Activated CD8-positive, alpha-beta memory T cell treated with anti-CD3 and anti-CD28 coated beads for 4 hours (primary cell): ENCODE results near the gene TPRG1.

Experiments used
- DNase-seq, 2 donors: peaks; one replicate each; pipeline ENCODE4 v3.0.0-alpha.2; 2020; ENCODE audit warnings: low read depth in 2 of 2

TPRG1 gene

GRCh38 chr3:189278221-189278620 lies 106.5 kb downstream of the TPRG1 start:
- no peak for DNase-seq

GRCh38 chr3:189282189-189282588 lies 110.4 kb downstream of the TPRG1 start:
- no peak for DNase-seq

- DNase-seq: no peak
Measured at GRCh38 chr3:189282741-189283140, 111.0 kb downstream of the TPRG1 start.

DNA sequence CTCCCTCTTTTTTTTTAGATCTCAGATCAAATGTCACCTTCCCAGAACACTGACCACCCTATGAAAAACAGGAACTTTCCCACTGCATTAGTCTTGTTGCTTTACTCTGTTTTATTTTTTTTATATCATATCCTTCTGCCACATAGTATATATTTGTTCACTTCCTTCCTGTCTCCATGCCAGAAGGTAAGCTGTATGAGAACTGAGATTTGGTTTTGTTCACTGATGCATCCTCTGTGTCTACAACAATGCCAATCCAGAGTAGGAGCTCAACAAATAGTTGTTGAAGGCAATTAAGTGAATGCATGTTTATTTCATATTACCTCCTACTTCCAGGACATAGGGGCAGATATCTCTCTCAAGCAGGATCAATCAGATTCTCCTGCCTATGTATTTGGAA lies 114.4 kb downstream of the TPRG1 start:
- no peak for DNase-seq

DNA sequence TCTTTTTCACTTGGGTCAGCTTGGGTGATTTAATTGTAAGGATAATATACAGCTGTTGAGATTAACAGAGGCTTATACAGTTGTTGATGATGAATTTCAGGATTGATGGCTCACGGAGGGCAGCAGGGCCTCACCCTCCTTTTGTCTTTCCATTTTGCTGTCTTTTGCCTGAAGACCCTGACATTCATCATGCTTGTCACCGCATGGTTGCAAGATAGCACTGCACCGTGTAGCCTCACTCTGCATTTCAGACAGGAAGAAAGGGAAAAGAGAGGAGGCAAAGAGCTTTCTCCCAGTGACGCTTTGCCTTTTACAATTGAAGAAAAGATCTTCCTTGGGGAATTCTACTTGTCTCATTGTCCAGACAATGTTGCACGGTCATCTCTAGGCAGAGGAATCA lies 115.1 kb downstream of the TPRG1 start:
- DNase-seq: no peak

- no peak for DNase-seq
Measured at GRCh38 chr3:189288348-189289235, 116.8 kb downstream of the TPRG1 start.

- DNase-seq: no peak
Measured at GRCh38 chr3:189289251-189289650, 117.5 kb downstream of the TPRG1 start.

DNA sequence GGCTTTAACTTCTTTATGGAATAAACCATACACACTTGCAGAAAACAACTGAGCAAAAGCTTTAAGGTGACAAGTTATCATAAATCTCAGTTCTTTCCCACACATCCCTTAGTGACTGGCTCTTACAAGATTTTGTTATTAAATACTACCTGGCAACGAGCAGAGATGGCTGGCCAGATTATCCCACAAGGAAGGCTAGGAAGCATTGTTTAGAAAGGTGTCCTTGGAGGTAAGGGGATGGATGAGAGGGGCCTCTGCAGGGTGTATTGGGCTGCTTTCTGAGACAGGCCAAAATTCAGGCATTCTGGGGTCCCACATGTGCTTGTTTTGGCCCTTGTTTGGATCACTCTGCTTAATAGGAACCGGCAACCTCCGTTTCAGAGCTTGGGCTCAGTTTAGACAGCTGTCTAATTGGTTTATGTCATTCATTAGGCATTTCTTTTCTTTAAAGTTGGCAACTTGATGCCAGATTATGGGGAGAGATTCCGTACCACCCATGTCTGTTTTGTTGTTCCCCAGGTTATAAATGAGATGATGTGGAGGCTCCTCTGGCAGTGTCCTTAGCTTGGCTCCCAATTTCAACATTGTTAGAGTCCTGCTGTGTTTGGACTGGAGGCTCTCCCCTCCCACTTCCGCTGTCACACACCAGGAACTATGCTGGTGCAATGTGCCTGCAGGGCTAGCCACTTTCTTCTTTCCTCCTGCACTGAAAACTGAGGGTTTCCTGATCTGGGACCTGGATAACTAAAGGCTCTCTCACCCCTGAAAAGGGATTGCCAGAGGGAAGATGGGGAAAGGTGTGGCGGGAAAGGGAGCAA lies 121.1 kb downstream of the TPRG1 start:
- no peak for DNase-seq

DNA sequence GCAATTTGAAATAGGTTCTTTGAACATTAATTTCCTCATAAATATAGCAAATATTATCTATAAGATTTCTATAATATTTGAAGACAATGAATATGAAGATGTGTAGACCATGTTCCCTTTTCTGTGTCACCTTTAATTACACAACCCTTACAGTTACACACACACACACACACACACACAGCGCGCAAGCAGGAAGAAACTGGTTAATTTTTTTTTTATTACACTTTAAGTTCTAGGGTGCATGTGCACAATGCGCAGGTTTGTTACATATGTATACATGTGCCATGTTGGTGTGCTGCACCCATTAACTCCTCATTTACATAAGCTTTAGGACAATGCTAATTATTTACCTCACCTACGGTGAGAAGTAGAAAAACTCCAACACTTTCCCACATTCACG lies 122.9 kb downstream of the TPRG1 start:
- no peak for DNase-seq

GRCh38 chr3:189295089-189295488 lies 123.3 kb downstream of the TPRG1 start:
- DNase-seq: no peak

GRCh38 chr3:189297932-189298331 lies 126.2 kb downstream of the TPRG1 start:
- DNase-seq: no peak

- no peak for DNase-seq
Measured at GRCh38 chr3:189298469-189299375, 127.0 kb downstream of the TPRG1 start.

- no peak for DNase-seq
Measured at GRCh38 chr3:189300345-189300744, 128.6 kb downstream of the TPRG1 start.

DNA sequence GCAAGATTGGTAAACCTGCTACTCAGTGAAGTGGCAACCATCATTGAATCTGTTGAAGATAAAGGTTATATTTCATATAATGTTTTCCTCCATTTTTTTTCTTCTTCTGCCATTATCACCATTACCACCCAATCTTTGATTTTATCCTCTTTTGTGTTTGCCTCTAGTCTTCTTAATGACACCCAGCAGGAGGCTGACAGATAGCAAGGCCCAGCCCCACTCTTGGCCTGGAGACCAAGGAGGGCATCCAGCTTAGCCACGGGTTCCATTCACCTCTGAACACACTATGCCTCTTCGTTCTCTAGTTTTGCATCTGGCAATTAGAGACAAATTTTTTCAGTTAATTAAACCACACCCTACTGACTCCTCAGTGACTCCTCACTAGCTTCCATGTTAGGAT lies 129.7 kb downstream of the TPRG1 start:
- DNase-seq: no peak

DNA sequence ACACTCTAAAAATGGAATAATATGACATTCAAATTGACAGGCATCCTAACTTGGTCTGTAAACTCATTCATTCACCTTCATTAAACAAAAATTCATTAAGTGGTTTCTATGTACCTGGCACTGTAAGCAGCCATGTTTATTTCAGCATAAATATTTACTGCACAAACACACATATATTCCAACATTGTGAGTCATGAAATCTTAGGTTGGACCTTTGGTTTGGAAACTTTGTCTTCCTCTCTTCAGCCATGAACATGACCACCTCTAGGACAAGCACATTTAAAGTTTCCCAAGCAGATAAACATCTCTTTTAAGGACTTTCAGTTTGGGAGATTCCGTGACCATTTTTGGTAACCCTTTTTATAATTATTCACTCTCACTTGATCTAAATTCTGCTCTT lies 131.8 kb downstream of the TPRG1 start:
- DNase-seq: no peak

DNA sequence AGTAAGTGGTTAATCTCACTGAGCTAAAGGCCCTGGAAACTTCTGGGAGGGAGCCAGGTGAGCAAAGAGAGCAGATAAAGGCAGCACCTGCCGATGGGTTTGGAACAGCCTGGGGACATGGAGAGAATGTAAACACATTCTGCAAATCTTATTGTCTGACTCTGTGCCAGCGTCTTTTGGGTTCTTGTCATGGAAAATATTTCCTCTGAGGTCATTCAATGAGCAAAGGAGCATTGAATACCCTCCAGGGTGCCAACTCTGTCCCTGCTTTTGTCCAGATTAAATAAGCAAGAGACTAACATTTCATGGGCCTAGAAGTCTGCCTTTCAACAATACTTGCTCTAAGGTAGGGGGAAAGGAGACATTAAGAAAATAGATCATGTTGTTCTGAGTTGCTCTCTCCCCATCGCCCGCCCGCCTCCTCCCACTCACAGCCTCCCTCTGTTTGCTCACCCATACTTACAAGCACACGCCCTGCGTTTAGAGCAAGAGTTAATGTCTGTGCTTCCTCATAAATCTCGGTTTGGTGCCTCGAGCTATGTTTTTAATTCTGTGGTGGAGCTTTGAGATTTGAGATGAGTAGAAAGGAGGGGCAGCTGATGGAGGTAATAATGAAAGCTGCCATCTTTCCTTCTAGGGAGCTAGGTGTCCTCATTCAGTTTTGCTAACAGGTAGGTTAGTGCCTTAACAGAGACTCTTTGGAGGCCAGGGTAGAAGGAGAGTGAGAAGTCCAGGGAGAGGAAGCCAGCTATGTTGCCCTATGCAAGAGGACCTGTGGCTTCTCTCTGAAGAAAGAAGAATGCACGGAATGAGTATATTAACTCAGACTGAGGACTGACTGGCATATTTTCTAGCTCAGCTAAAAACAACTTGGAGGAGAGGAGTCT lies 132.9 kb downstream of the TPRG1 start:
- DNase-seq: no peak

DNA sequence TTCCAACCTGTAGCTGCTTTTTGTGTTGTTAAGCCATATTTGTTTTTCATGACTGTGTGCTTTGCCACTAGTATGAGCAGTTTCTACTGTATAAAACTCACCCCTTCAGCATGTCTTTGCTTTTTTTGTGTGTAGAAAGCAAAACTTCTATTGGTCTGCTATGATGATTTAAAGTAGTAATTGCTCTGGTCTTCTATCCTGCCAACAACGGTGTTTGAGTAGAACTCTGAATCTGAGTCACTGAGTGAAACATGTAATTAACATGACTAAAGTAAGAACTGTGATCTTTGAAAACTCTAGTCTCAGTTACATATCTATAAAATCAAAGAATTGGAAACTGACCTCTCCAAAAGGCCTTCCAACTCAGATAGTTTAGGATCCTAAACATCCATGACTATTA lies 133.6 kb downstream of the TPRG1 start:
- DNase-seq: no peak

DNA sequence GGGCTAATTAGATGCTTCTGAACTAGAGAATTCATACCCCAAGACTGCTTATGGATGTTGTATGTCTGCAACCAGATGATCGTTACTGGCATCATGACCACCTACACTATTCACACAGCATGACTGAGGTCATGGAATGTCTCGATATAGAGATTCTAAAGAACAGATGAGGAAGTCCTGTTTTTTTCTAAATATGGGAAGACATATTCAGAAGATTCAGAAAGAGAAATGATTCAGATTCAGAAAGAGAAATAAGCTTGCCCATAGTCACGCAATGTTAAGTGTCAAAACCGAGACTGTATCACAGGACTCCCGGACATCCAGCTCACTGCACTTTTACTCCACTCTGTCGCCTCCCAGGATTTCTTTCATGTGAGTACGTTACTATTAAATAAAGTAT lies 136.2 kb downstream of the TPRG1 start:
- no peak for DNase-seq

DNA sequence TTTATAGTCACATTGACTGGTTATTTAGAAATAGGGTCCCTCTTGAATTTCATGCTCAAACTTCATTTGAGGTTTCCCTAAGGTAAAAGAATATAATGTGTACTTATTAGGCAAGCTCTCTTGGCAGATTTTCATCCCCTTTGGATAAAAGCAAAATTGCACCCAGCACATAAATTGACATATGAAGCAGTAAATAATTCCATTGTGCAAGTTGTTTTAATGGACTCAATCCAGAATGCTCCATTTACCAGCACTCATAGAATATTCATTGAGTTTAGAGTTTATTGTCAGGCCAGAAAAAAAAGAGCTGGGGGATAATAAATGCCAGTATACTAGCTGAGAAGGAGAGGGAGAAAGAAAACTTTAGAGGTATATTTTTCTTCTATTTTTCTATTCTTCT lies 136.8 kb downstream of the TPRG1 start:
- DNase-seq: no peak

DNA sequence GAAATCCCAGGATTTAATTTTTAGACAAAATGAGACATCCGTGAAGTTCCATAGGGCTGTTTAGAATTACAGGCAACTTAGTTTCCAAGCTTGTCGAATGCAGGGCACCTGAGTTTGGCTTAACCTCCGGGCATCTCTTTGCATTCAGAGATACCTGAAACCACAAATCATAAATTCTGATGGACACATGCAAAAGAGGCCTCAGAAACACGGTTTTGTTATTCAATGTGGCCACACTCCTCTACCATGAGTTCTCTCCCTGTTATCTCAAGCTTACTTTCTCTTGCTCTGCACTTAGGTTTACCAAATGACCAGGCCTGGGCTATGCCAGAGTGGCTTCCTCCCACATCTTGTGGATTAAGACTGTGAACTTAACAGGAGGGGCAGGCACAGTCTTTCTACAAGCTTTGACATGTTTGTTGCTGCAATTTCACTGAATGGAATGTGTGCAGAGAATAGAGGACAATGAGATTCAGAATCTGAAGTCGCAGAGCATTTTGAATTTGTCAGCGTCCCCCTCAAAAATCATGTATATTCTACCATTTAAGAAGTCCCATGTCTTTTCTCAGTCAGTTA lies 137.7 kb downstream of the TPRG1 start:
- no peak for DNase-seq

DNA sequence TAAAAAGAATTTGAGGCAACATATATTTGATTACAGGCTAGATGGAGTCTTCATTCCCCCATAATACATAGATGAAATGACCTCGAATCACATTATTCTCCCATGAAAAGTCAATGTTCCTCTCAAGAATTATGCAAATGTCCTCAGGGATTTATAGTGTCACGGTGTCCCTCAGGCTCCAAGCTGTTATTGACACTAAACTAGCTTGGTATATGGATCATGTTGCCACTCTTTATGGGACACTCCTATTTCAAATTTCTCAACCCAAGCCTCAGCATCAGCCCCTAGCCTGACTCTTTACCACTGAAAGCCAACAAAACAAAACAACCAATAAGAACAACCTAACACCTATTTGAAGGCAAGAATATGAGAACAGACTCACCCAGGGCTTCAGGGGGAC lies 139.8 kb downstream of the TPRG1 start:
- DNase-seq: no peak
